Hepatocyte (in vitro differentiated cells): ENCODE measurements around the gene CREBBP. TPM values are rescaled to one million over a fixed set of nuclear protein-coding genes. Genes with fewer than 3 reads are reported as not detected.

Experiments
- DNase-seq: peaks from one replicate; pipeline ENCODE4 v3.0.0-alpha.2; 2016; ENCODE audit warnings: low spot score
- H2AFZ ChIP-seq: fragments of 200-600 bp; sonication (generic); 2 replicates; pipeline ENCODE4 v1.6.0; 2016; ENCODE audit warnings: antibody characterized with exemption, mild to moderate bottlenecking
- H3K27ac ChIP-seq: fragments of 200-600 bp; sonication (generic); 2 replicates; pipeline ENCODE4 v1.5.1; 2016; ENCODE audit warnings: mild to moderate bottlenecking
- H3K27me3 ChIP-seq: fragments of 200-600 bp; sonication (generic); 2 replicates; pipeline ENCODE4 v1.6.1; 2016
- H3K36me3 ChIP-seq: fragments of 200-600 bp; sonication (generic); replicated peaks from 2 replicates; pipeline ENCODE4 v1.5.1; 2016; ENCODE audit warnings: low read depth; ENCODE audit not compliant: insufficient read depth
- H3K4me1 ChIP-seq: fragments of 200-600 bp; sonication (generic); 2 replicates; pipeline ENCODE4 v1.5.1; 2016; ENCODE audit warnings: mild to moderate bottlenecking, moderate library complexity; ENCODE audit not compliant: insufficient read depth
- H3K4me2 ChIP-seq: fragments of 200-600 bp; sonication (generic); 2 replicates; pipeline ENCODE4 v1.6.0; 2016
- H3K4me3 ChIP-seq: fragments of 200-600 bp; sonication (generic); 2 replicates; pipeline ENCODE4 v1.5.1; 2016; ENCODE audit warnings: mild to moderate bottlenecking
- H3K79me2 ChIP-seq: fragments of 200-600 bp; sonication (generic); 2 replicates; pipeline ENCODE4 v1.6.0; 2017; ENCODE audit warnings: mild to moderate bottlenecking
- H3K9me2 ChIP-seq: fragments of 200-600 bp; sonication (generic); replicated peaks from 2 replicates; pipeline ENCODE4 v1.6.0; 2017; ENCODE audit warnings: mild to moderate bottlenecking; ENCODE audit not compliant: insufficient read depth
- H3K9me3 ChIP-seq: fragments of 200-600 bp; sonication (generic); 2 replicates; pipeline ENCODE4 v1.5.1; 2016; ENCODE audit warnings: low read depth, mild to moderate bottlenecking
- H4K20me1 ChIP-seq: fragments of 200-600 bp; sonication (generic); 2 replicates; pipeline ENCODE4 v1.6.0; 2016; ENCODE audit warnings: mild to moderate bottlenecking; ENCODE audit not compliant: insufficient read depth, poor library complexity, severe bottlenecking
- EZH2 ChIP-seq: fragments of 200-600 bp; sonication (generic); IDR thresholded peaks from 2 replicates; pipeline ENCODE4 v1.6.1; 2016; ENCODE audit warnings: antibody characterized with exemption, mild to moderate bottlenecking, borderline replicate concordance
- EZH2phosphoT487 ChIP-seq: fragments of 200-600 bp; sonication (generic); IDR thresholded peaks from one replicate; pipeline ENCODE4 v1.6.1; 2018; ENCODE audit warnings: antibody characterized with exemption, mild to moderate bottlenecking, low read depth, moderate library complexity; ENCODE audit not compliant: unreplicated experiment, severe bottlenecking
- WGBS: methylation state at CpG from one replicate; pipeline ENCODE4 v1.1.6; 2016; ENCODE audit warnings: low lambda C conversion rate; ENCODE audit errors: missing lambda C conversion rate; 5-methylcytosine and 5-hydroxymethylcytosine counted together
- polyA plus RNA-seq: library from polyadenylated mRNA; unstranded; fragments of >200 nt; fragmentation: Nextera tagmentation; extraction: Ambion mirVana; gene quantifications from 2 replicates; pipeline ENCODE4 v1.2.1, GENCODE V29; 2016
- total RNA-seq: library from RNA; depleted of rRNA; stranded (reverse); fragments of >200 nt; gene quantifications from 2 replicates; pipeline ENCODE4 v1.2.3, GENCODE V29; 2014
- TF ChIP-seq, protein P1 (sequence below): fragments of 200-600 bp; sonication (generic); IDR thresholded peaks from 2 replicates; pipeline ENCODE4 v1.5.1; 2016; ENCODE audit warnings: antibody characterized with exemption, mild to moderate bottlenecking; ENCODE audit not compliant: poor library complexity

The CREBBP gene
- total and polyA plus RNA-seq, 2 experiments from 2014 or later: 18.9 to 31.5 TPM

DNA sequence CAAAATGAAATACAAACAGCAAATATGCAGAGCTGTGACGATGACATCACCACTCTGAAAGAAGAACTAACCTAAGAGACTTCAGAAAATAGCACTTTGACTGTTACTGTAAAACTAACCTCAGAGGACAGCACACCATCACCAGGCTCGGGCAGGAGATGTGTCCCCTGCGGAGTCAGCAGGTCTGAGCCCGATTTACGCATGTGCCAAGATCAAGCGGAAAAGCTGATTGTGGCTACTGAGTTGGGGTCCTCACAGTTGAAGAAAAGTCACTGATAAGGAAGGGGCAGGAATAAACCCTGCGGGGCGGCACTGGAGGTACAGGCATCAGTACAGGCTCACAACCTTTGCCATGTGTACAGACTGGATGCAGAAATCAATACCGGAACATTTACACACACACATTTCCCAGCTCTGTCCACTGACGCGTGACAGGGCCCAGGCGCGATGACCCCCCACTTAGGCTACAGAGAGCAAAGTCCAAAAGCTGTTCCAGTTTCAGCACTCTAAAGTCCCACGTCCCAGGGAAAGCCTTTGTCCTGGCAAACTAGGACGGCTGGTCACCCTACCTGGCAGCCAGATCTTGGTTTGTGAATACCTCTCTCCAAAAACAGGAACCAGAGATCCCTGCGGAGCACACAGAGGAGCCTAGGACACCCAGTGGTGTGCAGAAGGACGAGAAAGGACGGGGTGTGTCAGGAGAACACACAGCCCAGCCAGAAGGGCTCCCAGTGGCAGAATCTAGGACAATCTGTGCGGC, 184.7 kb downstream of the CREBBP start:
- no peaks in the 10 kb centered on the region for H4K20me1 ChIP-seq
- 70% methylated on average over 19 of the region's 19 CpGs for WGBS
- no peak overlapping the region for H3K4me3 ChIP-seq
- H3K79me2 ChIP-seq: peaks cover 67% of the 10 kb centered on the region
- H3K4me2 ChIP-seq: peak overlapping the region; percentile 72
- no peaks in the 10 kb centered on the region for H3K9me2 ChIP-seq
- H2AFZ ChIP-seq: peak overlapping the region; percentile 23
- no peaks in the 10 kb centered on the region for H3K9me3 ChIP-seq
- H3K4me1 ChIP-seq: peaks cover 16% of the 10 kb centered on the region
- TF ChIP-seq, protein P1, sequence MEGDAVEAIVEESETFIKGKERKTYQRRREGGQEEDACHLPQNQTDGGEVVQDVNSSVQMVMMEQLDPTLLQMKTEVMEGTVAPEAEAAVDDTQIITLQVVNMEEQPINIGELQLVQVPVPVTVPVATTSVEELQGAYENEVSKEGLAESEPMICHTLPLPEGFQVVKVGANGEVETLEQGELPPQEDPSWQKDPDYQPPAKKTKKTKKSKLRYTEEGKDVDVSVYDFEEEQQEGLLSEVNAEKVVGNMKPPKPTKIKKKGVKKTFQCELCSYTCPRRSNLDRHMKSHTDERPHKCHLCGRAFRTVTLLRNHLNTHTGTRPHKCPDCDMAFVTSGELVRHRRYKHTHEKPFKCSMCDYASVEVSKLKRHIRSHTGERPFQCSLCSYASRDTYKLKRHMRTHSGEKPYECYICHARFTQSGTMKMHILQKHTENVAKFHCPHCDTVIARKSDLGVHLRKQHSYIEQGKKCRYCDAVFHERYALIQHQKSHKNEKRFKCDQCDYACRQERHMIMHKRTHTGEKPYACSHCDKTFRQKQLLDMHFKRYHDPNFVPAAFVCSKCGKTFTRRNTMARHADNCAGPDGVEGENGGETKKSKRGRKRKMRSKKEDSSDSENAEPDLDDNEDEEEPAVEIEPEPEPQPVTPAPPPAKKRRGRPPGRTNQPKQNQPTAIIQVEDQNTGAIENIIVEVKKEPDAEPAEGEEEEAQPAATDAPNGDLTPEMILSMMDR: no peak
- TF ChIP-seq EZH2phosphoT487 (no peak), EZH2 (no peak)
- no peaks in the 10 kb centered on the region for H3K36me3 ChIP-seq
- peak; percentile 80 for DNase-seq
- H3K27me3 ChIP-seq: no peaks in the 10 kb centered on the region
- peak overlapping the region; percentile 97 for H3K27ac ChIP-seq

DNA sequence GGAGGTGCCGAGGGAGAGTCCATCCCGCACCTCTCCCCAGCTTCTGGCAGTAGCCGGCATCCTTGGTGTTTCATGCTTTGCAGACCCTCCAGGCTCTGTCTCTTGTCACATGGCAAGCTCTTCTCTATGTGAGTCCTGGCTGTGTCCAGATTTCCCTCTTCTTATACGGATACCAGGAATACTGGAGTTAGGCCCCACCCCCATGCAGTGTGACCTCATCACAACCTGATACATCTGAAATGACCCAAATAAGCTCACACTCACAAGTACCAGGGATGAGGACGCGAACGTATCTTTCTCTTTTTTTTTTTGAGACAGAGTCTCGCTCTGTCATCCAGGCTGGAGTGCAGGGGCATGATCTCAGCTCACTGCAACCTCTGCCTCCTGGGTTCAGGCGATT, 186.5 kb downstream of the CREBBP start:
- Histone ChIP-seq H3K4me3 (no peak overlapping the region), H2AFZ (no peak overlapping the region), H3K9me2 (no peaks in the 10 kb centered on the region), H3K4me1 (peaks cover 19% of the 10 kb centered on the region), H3K4me2 (no peak overlapping the region), H3K36me3 (no peaks in the 10 kb centered on the region), H4K20me1 (no peaks in the 10 kb centered on the region), H3K27me3 (no peaks in the 10 kb centered on the region), H3K27ac (peak overlapping the region; percentile 97), H3K9me3 (no peaks in the 10 kb centered on the region), H3K79me2 (peaks cover 55% of the 10 kb centered on the region)
- DNase-seq: no peak
- TF ChIP-seq EZH2 (no peak), EZH2phosphoT487 (no peak)
- TF ChIP-seq, protein P1: no peak
- WGBS: 91% methylated on average over 9 of the region's 9 CpGs

DNA sequence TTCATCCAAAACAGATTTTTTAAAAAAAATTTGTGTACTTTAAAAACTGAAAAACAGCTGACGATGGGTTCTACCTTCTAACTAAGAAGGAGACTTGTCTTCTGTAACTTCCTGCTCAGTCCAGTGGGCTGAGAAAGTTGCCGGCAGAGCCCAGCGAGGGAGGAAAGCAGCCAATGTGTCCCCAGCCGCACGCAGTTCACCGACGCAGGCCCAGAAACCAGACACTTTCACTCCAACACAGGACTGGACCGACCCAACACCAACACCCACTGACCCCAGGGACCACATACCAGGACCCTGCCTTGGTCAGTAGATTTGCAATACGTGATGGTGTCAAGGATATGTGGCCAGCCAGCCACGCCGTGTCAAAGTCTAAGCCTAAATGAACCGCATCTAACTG, 188.8 kb downstream of the CREBBP start:
- TF ChIP-seq EZH2phosphoT487 (no peak), EZH2 (no peak)
- TF ChIP-seq, protein P1: no peak
- H4K20me1 ChIP-seq: no peaks in the 10 kb centered on the region
- WGBS: 98% methylated on average over 12 of the region's 12 CpGs
- no peaks in the 10 kb centered on the region for H3K36me3 ChIP-seq
- no peaks in the 10 kb centered on the region for H3K9me3 ChIP-seq
- H3K4me3 ChIP-seq: no peak overlapping the region
- no peak overlapping the region for H3K27ac ChIP-seq
- H3K27me3 ChIP-seq: no peaks in the 10 kb centered on the region
- H3K79me2 ChIP-seq: peaks cover 40% of the 10 kb centered on the region
- no peak overlapping the region for H2AFZ ChIP-seq
- DNase-seq: no peak
- H3K4me1 ChIP-seq: peaks cover 19% of the 10 kb centered on the region
- no peaks in the 10 kb centered on the region for H3K9me2 ChIP-seq
- no peak overlapping the region for H3K4me2 ChIP-seq
